GM10248 (cell line): ENCODE results near the gene KRTAP22-2.

Experiments used
- CTCF ChIA-PET: fragments of 300-600 bp; sonication (Branson Sonifier 250); formaldehyde crosslinking; extraction: SDS; loops from one replicate; lab custom pipeline; 2021; ENCODE audit warnings: antibody characterized with exemption; lab: Yijun Ruan, JAX
- POLR2A ChIA-PET: fragments of 350-650 bp; sonication (Branson Sonifier 250); formaldehyde crosslinking; extraction: SDS; loops from one replicate; lab custom pipeline; 2020; ENCODE audit warnings: antibody characterized with exemption; lab: Yijun Ruan, JAX
- DNase-seq: peaks from one replicate; pipeline ENCODE4 v3.0.0; 2012; ENCODE audit errors: extremely low spot score
- CTCF ChIP-seq: IDR thresholded peaks from 2 replicates; pipeline ENCODE4 v1.5.1; 2012; ENCODE audit warnings: mild to moderate bottlenecking, low read depth; ENCODE audit errors: extremely low read depth, missing control alignments, control extremely low read depth

The KRTAP22-2 gene

GRCh38 chr21:30623362-30623761, 33.2 kb upstream of the KRTAP22-2 start:
- ChIA-PET POLR2A (no interaction called here), CTCF (interaction anchor here (1.2 kb wide), 1 partner anchor 23 kb away, joined by 3 read pairs; no protein-coding TSS in a partner anchor)
- no peak for TF ChIP-seq CTCF
- DNase-seq: no peak

GRCh38 chr21:30620522-30620921, 30.3 kb upstream of the KRTAP22-2 start, which contains the start of gene KRTAP20-4:
KRTAP20-4 (plus strand) TSS chr21:30620627.
- DNase-seq: no peak
- no peak for TF ChIP-seq CTCF
- ChIA-PET CTCF (no interaction called here), POLR2A (no interaction called here)

- no peak for TF ChIP-seq CTCF
- ChIA-PET CTCF (no interaction called here), POLR2A (no interaction called here)
- DNase-seq: no peak
Measured at GRCh38 chr21:30620080-30620479, 29.9 kb upstream of the KRTAP22-2 start.

- TF ChIP-seq CTCF: no peak
- no peak for DNase-seq
- CTCF ChIA-PET: no interaction called here
- POLR2A ChIA-PET: no interaction called here
Measured at GRCh38 chr21:30616125-30616524, 25.9 kb upstream of the KRTAP22-2 start, which contains the start of gene KRTAP20-1. KRTAP20-1 (plus strand) TSS chr21:30616425; CDS start chr21:30616455, 30 bp downstream.

GRCh38 chr21:30615199-30615598, 25.0 kb upstream of the KRTAP22-2 start:
- DNase-seq: no peak
- POLR2A ChIA-PET: no interaction called here
- TF ChIP-seq CTCF: no peak
- CTCF ChIA-PET: no interaction called here

- ChIA-PET POLR2A (no interaction called here), CTCF (no interaction called here)
- no peak for TF ChIP-seq CTCF
- DNase-seq: no peak
Measured at GRCh38 chr21:30613836-30614235, 23.6 kb upstream of the KRTAP22-2 start, which contains the start of gene KRTAP6-1. KRTAP6-1 (minus strand) TSS chr21:30613930; CDS start chr21:30613904, 26 bp downstream.
